ENCODE data around the gene HIP1. TPM values are rescaled to one million over a fixed set of nuclear protein-coding genes. Genes with fewer than 3 reads are reported as not detected.
"Not testable (repeated sequence)": the region's sequence is repeated elsewhere in the genome, so short reads cannot be mapped to it uniquely, and the experiment has no call there.

Gene HIP1
- polyA plus RNA-seq, 1 of the 3 experiments (the other 2 are of a cell fraction): 11.3 TPM

DNA sequence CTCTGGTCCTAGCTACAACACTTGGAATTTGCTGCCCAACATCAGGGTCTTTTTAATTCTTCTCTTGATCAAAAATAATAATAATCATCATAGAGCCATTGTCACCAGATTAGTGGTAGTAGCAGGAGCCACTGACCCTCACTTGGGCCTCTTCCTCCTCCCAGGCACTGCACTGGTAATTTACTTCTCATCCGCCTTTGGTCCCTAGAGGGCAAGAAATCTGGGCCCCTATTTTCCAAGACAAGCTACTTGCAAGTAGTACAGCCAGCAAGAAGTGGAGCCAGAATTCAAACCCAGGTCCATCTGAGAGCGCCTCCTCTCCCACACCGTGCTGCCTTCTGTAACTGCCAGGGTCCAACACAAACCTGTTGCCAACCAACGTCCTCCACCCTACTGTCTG, 125.4 kb downstream of the HIP1 start:
- Histone ChIP-seq H3K27me3 (ENCODE audit: insufficient read depth) (no peaks in the 10 kb centered on the region), H3K4me2 (no peak overlapping the region), H3K27ac (ENCODE audit: low read depth in 2 of 2, low read length in 1 of 2) (no peak overlapping the region), H3K4me1 (ENCODE audit: control insufficient read depth in 1 of 2, insufficient read depth in 2 of 2, low read depth in 1 of 2, low read length in 1 of 2) (peaks cover 0 to 4% of the 10 kb centered on the region in 2 experiments; a peak in 1 of 4 replicates), H3F3A (replicated peaks; ENCODE audit: insufficient read depth) (no peaks in the 10 kb centered on the region), H3K9me2 (no peaks in the 10 kb centered on the region), H4K20me1 (ENCODE audit: insufficient read depth) (no peaks in the 10 kb centered on the region), H3K4me3 (ENCODE audit: low read depth in 2 of 2, low read length in 1 of 2) (no peak overlapping the region), H2AFZ (ENCODE audit: low read depth) (no peak overlapping the region), H3K79me2 (ENCODE audit: insufficient read depth) (no peaks in the 10 kb centered on the region), H3K9ac (no peak overlapping the region), H3K36me3 (replicated peaks in 1 of 2; ENCODE audit: control insufficient read depth in 1 of 2, insufficient read depth in 2 of 2, low read length in 1 of 2) (no peaks in the 10 kb centered on the region), H3K9me3 (no peaks in the 10 kb centered on the region)
- ChIA-PET POLR2A (no interaction called here), CTCF (interaction anchor here (1.7 kb wide), 1 partner anchor 149 kb away, joined by 5 read pairs; no protein-coding TSS in a partner anchor)
- TF ChIP-seq GATA2 (CRISPR knock-in tag; IDR thresholded peaks at IDR 0.05) (no peak), FOSL2 (IDR thresholded peaks at IDR 0.05; ENCODE audit: borderline replicate concordance, low read depth) (no peak), MEF2A (IDR thresholded peaks at IDR 0.05; ENCODE audit: borderline replicate concordance, low read depth) (no peak), YY1 (IDR thresholded peaks at IDR 0.05; ENCODE audit: low read depth) (no peak), REST (IDR thresholded peaks at IDR 0.05; ENCODE audit: low read depth, low read length) (no peak)
- DNase-seq: no peak
- 93% methylated on average over 4 of the region's 4 CpGs for WGBS (ENCODE audit: low lambda C conversion rate)

DNA sequence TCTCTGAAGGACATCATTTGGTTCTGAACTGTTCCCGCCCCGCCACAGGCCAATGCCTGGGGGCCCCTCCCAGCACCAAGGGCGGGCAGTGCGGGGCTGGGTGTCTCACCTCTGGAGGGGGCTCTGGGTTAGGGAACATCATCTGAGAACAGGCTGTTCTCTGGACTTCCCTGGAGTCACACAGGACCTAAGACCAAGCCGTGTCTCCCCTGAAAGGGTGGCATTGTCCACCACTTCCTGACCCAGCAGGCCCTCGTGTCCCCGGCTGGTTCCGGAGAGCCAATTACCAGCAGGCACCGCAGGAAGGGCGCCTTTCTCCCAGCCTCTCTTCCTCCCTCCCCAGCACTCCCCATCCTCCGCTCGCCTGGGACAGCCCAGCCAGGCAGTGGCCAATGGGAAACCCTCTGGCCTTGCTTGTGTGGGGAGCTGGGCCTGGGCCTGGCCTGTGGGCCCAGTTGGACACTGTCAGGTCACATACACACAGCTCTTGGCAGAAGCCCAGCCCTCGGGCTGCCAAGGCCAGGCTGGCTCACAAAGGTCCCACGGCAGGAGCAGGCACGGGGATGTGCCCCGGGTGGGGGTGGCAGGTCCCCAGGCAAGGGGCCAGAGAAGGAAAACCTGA, 127.1 kb downstream of the HIP1 start:
- Histone ChIP-seq H3K4me1 (ENCODE audit: control insufficient read depth in 1 of 2, insufficient read depth in 2 of 2, low read depth in 1 of 2, low read length in 1 of 2) (peaks cover 0 to 4% of the 10 kb centered on the region in 2 experiments; a peak in 1 of 4 replicates), H3F3A (replicated peaks; ENCODE audit: insufficient read depth) (no peaks in the 10 kb centered on the region), H3K27ac (ENCODE audit: low read depth in 2 of 2, low read length in 1 of 2) (no peak overlapping the region), H3K9me2 (no peaks in the 10 kb centered on the region), H3K27me3 (ENCODE audit: insufficient read depth) (no peaks in the 10 kb centered on the region), H3K4me2 (no peak overlapping the region), H3K36me3 (replicated peaks in 1 of 2; ENCODE audit: control insufficient read depth in 1 of 2, insufficient read depth in 2 of 2, low read length in 1 of 2) (no peaks in the 10 kb centered on the region), H3K9me3 (no peaks in the 10 kb centered on the region), H3K79me2 (ENCODE audit: insufficient read depth) (no peaks in the 10 kb centered on the region), H3K4me3 (ENCODE audit: low read depth in 2 of 2, low read length in 1 of 2) (no peak overlapping the region), H2AFZ (ENCODE audit: low read depth) (no peak overlapping the region), H3K9ac (no peak overlapping the region), H4K20me1 (ENCODE audit: insufficient read depth) (no peaks in the 10 kb centered on the region)
- POLR2A ChIA-PET: no interaction called here
- WGBS (ENCODE audit: low lambda C conversion rate): 91% methylated on average over 16 of the region's 16 CpGs
- no peak for DNase-seq
- no peak for TF ChIP-seq EP300 (IDR thresholded peaks at IDR 0.05; ENCODE audit: borderline replicate concordance in 1 of 2, low read depth in 1 of 2, low read length in 1 of 2)
- no peak for TF ChIP-seq JUND (IDR thresholded peaks at IDR 0.05)
- TF ChIP-seq TCF12 (IDR thresholded peaks at IDR 0.05): no peak
- no peak for TF ChIP-seq MXI1 (IDR thresholded peaks at IDR 0.05; ENCODE audit: low read depth, low read length)
- no peak for TF ChIP-seq SIN3A (IDR thresholded peaks at IDR 0.05; ENCODE audit: borderline replicate concordance, low read depth, low read length)
- CTCF ChIA-PET: interaction anchor here (0.7 to 1.7 kb wide), 4 partner anchors 23 to 255 kb away, joined by 3 to 5 read pairs (median 3); no protein-coding TSS in a partner anchor

DNA sequence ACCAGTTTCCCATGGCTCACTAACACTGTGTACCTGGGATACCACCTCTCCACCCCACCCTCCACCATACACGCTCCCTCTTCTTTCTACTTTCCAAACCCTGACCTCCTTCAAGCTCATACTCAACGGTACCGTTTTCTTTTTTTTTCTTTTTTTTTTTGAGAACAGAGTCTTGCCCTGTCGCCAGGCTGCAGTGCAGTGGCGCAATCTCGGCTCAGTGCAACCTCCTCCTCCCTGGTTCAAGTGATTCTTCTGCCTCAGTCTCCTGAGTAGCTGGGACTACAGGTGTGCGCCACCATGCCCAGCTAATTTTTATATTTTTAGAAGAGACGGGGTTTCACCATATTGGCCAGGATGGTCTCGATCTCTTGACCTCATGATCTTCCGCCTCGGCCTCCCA, 129.3 kb downstream of the HIP1 start:
- H3K27ac ChIP-seq (ENCODE audit: low read depth in 2 of 2, low read length in 1 of 2); POLR2A ChIA-PET; DNase-seq; H3K4me2 ChIP-seq; H3K27me3 ChIP-seq (ENCODE audit: insufficient read depth); H3K4me1 ChIP-seq (ENCODE audit: control insufficient read depth in 1 of 2, insufficient read depth in 2 of 2, low read depth in 1 of 2, low read length in 1 of 2); H3F3A ChIP-seq (replicated peaks; ENCODE audit: insufficient read depth); H3K36me3 ChIP-seq (replicated peaks in 1 of 2; ENCODE audit: control insufficient read depth in 1 of 2, insufficient read depth in 2 of 2, low read length in 1 of 2); H3K9me3 ChIP-seq; H2AFZ ChIP-seq (ENCODE audit: low read depth); H3K4me3 ChIP-seq (ENCODE audit: low read depth in 2 of 2, low read length in 1 of 2); H3K79me2 ChIP-seq (ENCODE audit: insufficient read depth); H3K9me2 ChIP-seq; H3K9ac ChIP-seq; H4K20me1 ChIP-seq (ENCODE audit: insufficient read depth): not testable (repeated sequence)
- 93% methylated on average over 11 of the region's 11 CpGs for WGBS (ENCODE audit: low lambda C conversion rate)
- CTCF ChIA-PET: interaction anchor here (1.4 kb wide), 1 partner anchor 10 kb away, joined by 5 read pairs; no protein-coding TSS in a partner anchor
